Measurements from ENCODE around the gene PUS7L. TPM values are rescaled to one million over a fixed set of nuclear protein-coding genes. Genes with fewer than 3 reads are reported as not detected.

PUS7L gene
- total and polyA plus RNA-seq, 2 experiments from 2014 or later, result 36.0 to 66.1 TPM

GRCh38 chr12:43730283-43730682 lies 28.3 kb downstream of the PUS7L start:
- ATAC-seq, result no peak

GRCh38 chr12:43728698-43729097 lies 29.9 kb downstream of the PUS7L start:
- H3K9me2 ChIP-seq (ENCODE audit: insufficient read depth), result no peaks in the 10 kb centered on the region
- ATAC-seq (no peak), DNase-seq (ENCODE audit: low spot score) (no peak)
- H2AFZ ChIP-seq, result no peak overlapping the region
- H3K36me3 Mint-ChIP-seq (ENCODE audit: low read depth), result no peaks in the 10 kb centered on the region; the same call in 2 of the 3 replicates
- H4K20me1 ChIP-seq (replicated peaks; ENCODE audit: insufficient read depth), result no peaks in the 10 kb centered on the region
- no peaks in the 10 kb centered on the region for H3K36me3 ChIP-seq (ENCODE audit: insufficient read depth)
- H3K27ac Mint-ChIP-seq, result no peak overlapping the region
- no peaks in the 10 kb centered on the region for H3K27me3 ChIP-seq (ENCODE audit: insufficient read depth)
- H3K4me3 ChIP-seq, result no peak overlapping the region
- H3K4me3 Mint-ChIP-seq, result no peak overlapping the region
- H3F3A ChIP-seq (replicated peaks; ENCODE audit: low read depth), result no peaks in the 10 kb centered on the region
- H3K27me3 Mint-ChIP-seq (ENCODE audit: insufficient read depth, low read depth, poor library complexity), result no peaks in the 10 kb centered on the region
- TF ChIP-seq EZH2phosphoT487 (IDR thresholded peaks at IDR 0.05; ENCODE audit: unreplicated experiment), result no peak
- no peak for TF ChIP-seq ETS1 (IDR thresholded peaks at IDR 0.05)
- peaks cover 5% of the 10 kb centered on the region for H3K4me1 Mint-ChIP-seq
- H3K4me2 ChIP-seq, result no peak overlapping the region
- H3K27ac ChIP-seq (ENCODE audit: low read depth), result no peak overlapping the region
- no peaks in the 10 kb centered on the region for H3K79me2 ChIP-seq (replicated peaks; ENCODE audit: insufficient read depth)
- peaks cover 7% of the 10 kb centered on the region; the same call in 1 of the 2 replicates for H3K4me1 ChIP-seq (ENCODE audit: insufficient read depth)
- H3K9me3 Mint-ChIP-seq, result no peaks in the 10 kb centered on the region

More at GRCh38 chr12:43730283-43730682, 28.3 kb downstream of the PUS7L start:
- Histone ChIP-seq H3K36me3 (ENCODE audit: insufficient read depth) (no peaks in the 10 kb centered on the region), H4K20me1 (replicated peaks; ENCODE audit: insufficient read depth) (no peaks in the 10 kb centered on the region), H3K27ac (ENCODE audit: low read depth) (no peak overlapping the region), H3K9me2 (ENCODE audit: insufficient read depth) (no peaks in the 10 kb centered on the region), H2AFZ (no peak overlapping the region), H3K79me2 (replicated peaks; ENCODE audit: insufficient read depth) (no peaks in the 10 kb centered on the region), H3K4me3 (no peak overlapping the region), H3K4me1 (ENCODE audit: insufficient read depth) (no peaks in the 10 kb centered on the region), H3K4me2 (no peak overlapping the region), H3F3A (replicated peaks; ENCODE audit: low read depth) (no peaks in the 10 kb centered on the region), H3K27me3 (ENCODE audit: insufficient read depth) (no peaks in the 10 kb centered on the region)
- Mint-ChIP-seq H3K9me3 (no peaks in the 10 kb centered on the region), H3K4me1 (no peaks in the 10 kb centered on the region), H3K27me3 (ENCODE audit: insufficient read depth, low read depth, poor library complexity) (no peaks in the 10 kb centered on the region), H3K36me3 (ENCODE audit: low read depth) (no peaks in the 10 kb centered on the region; the same call in 2 of the 3 replicates), H3K27ac (no peak overlapping the region), H3K4me3 (no peak overlapping the region)
- TF ChIP-seq NANOG (IDR thresholded peaks at IDR 0.05; ENCODE audit: borderline replicate concordance) (no peak), EZH2 (IDR thresholded peaks at IDR 0.05; ENCODE audit: low read depth, unreplicated experiment) (no peak)
- no peak for DNase-seq (ENCODE audit: low spot score)

- no peaks in the 10 kb centered on the region; the same call in 2 of the 3 replicates for H3K36me3 Mint-ChIP-seq (ENCODE audit: low read depth)
- H3K9me3 Mint-ChIP-seq, result no peaks in the 10 kb centered on the region
- H3K27me3 Mint-ChIP-seq (ENCODE audit: insufficient read depth, low read depth, poor library complexity), result no peaks in the 10 kb centered on the region
- Histone ChIP-seq H3K4me3 (no peak overlapping the region), H3K4me1 (ENCODE audit: insufficient read depth) (peaks cover 13% of the 10 kb centered on the region), H3K27ac (ENCODE audit: low read depth) (no peak overlapping the region), H3K79me2 (replicated peaks; ENCODE audit: insufficient read depth) (no peaks in the 10 kb centered on the region), H3F3A (replicated peaks; ENCODE audit: low read depth) (no peaks in the 10 kb centered on the region), H2AFZ (no peak overlapping the region), H3K36me3 (ENCODE audit: insufficient read depth) (no peaks in the 10 kb centered on the region), H3K4me2 (no peak overlapping the region), H4K20me1 (replicated peaks; ENCODE audit: insufficient read depth) (no peaks in the 10 kb centered on the region), H3K27me3 (ENCODE audit: insufficient read depth) (no peaks in the 10 kb centered on the region), H3K9me2 (ENCODE audit: insufficient read depth) (no peaks in the 10 kb centered on the region)
- H3K4me3 Mint-ChIP-seq, result no peak overlapping the region
- peaks cover 10% of the 10 kb centered on the region for H3K4me1 Mint-ChIP-seq
- DNase-seq (ENCODE audit: low spot score), result no peak
- H3K27ac Mint-ChIP-seq, result no peak overlapping the region
- no peak for ATAC-seq
- TF ChIP-seq REST (IDR thresholded peaks at IDR 0.05; ENCODE audit: unreplicated experiment) (no peak), CTCF (conservative IDR thresholded peaks at IDR 0.05; ENCODE audit: low read depth in 2 of 2) (peak in 1 of 2 experiments; percentile 51; a peak in 2 of 4 replicates), CREB1 (CRISPR knock-in tag; IDR thresholded peaks at IDR 0.05; ENCODE audit: low read depth) (no peak)
These were observed 30.5 kb downstream of the PUS7L start for GRCh38 chr12:43728117-43728516.

Data from GM23338 (cell line).